K562 (cell line): ENCODE results near the gene FAM184B. TPM values are rescaled to one million over a fixed set of nuclear protein-coding genes. Genes with fewer than 3 reads are reported as not detected.

Experiments
- ATAC-seq: fragments of 200-7000 bp; cut with Tn5 transposase; 3 replicates; pipeline ENCODE4 v1.9.1; 2020; ENCODE audit warnings: moderate library complexity
- BruUV-seq: library from RNA; stranded (reverse); fragments of 400-500 nt; replicated peaks from 2 replicates; lab custom pipeline; 2021; lab: Mats Ljungman, UMichigan
- CTCF ChIA-PET: fragments of 300-600 bp; formaldehyde crosslinking; extraction: SDS; loops from one replicate; lab custom pipeline; 2021; ENCODE audit warnings: low intra/inter-chr PET ratio; lab: Yijun Ruan, JAX
- POLR2A ChIA-PET: fragments of 300-600, 350-650 bp; sonication (Branson Sonifier 250); formaldehyde crosslinking; extraction: SDS; loops from one replicate; lab custom pipeline; 2021; ENCODE audit warnings: antibody characterized with exemption, inconsistent platforms; lab: Yijun Ruan, JAX
- DNase-seq, 4 experiments: peaks; one replicate each; pipeline versions ENCODE4 v3.0.0 to v3.0.0-alpha.2; 2011 to 2018; ENCODE audit warnings: low spot score in 3 of 4, mixed read lengths in 3 of 4; ENCODE audit errors: extremely low read depth in 1 of 4
- FAIRE-seq: peaks from 2 replicates; lab custom pipeline; 2011; peaks lifted over from hg19 to GRCh38; lab: Jason Lieb, UNC
- H2AFZ ChIP-seq: 2 replicates; pipeline ENCODE4 v1.6.0; 2011; ENCODE audit warnings: low read depth, low read length, control low read depth, inconsistent platforms
- H3K27ac ChIP-seq: fragments of 200-600 bp; 3 replicates; pipeline ENCODE4 v1.8.0; 2011; ENCODE audit warnings: low read depth, mild to moderate bottlenecking, control low read depth, inconsistent platforms, low read length, moderate library complexity, mixed read lengths; ENCODE audit errors: extremely low read depth
- H3K27me3 ChIP-seq, 2 experiments: fragments of 300-600 bp in 1 of 2; 2 replicates in 1 of 2; 3 replicates in 1 of 2; pipeline versions ENCODE4 v1.6.0 to v1.8.0; 2011; ENCODE audit warnings: inconsistent platforms in 2 of 2, low read length in 2 of 2, mild to moderate bottlenecking in 1 of 2, mixed read lengths in 1 of 2, moderate library complexity in 1 of 2; ENCODE audit not compliant: control insufficient read depth in 2 of 2, insufficient read depth in 2 of 2
- H3K36me3 ChIP-seq: fragments of 300-600 bp; 3 replicates; pipeline ENCODE4 v1.8.0; 2011; ENCODE audit warnings: mild to moderate bottlenecking, low read length, inconsistent platforms; ENCODE audit not compliant: control insufficient read depth, insufficient read depth
- H3K4me1 ChIP-seq, 2 experiments: fragments of 200-600 bp in 1 of 2; replicated peaks in 1 of 2; 2 replicates in 1 of 2; 3 replicates in 1 of 2; pipeline versions ENCODE4 v1.5.1 to v1.8.0; 2011; ENCODE audit warnings: inconsistent platforms in 2 of 2, low read length in 2 of 2, mild to moderate bottlenecking in 1 of 2, mixed read lengths in 1 of 2, moderate library complexity in 1 of 2; ENCODE audit not compliant: control insufficient read depth in 2 of 2, insufficient read depth in 2 of 2
- H3K4me2 ChIP-seq: 2 replicates; pipeline ENCODE4 v1.6.1; 2011; ENCODE audit warnings: low read length, control low read depth, inconsistent platforms, mixed read lengths; ENCODE audit not compliant: insufficient read depth
- H3K4me3 ChIP-seq: fragments of 200-600 bp; sonication (generic), shearing (Covaris generic); 2 replicates; pipeline ENCODE4 v1.5.1; 2016; ENCODE audit warnings: control low read depth, inconsistent platforms
- H3K79me2 ChIP-seq: fragments of 200-600 bp; 3 replicates; pipeline ENCODE4 v1.8.0; 2011; ENCODE audit warnings: low read length, inconsistent platforms; ENCODE audit not compliant: control insufficient read depth, insufficient read depth
- H3K9ac ChIP-seq, 2 experiments: 2 replicates each; pipeline versions ENCODE4 v1.6.0 to v1.6.1; 2011; ENCODE audit warnings: low read depth in 2 of 2, low read length in 2 of 2, control low read depth in 1 of 2, inconsistent platforms in 1 of 2, mild to moderate bottlenecking in 1 of 2, mixed read lengths in 1 of 2; ENCODE audit not compliant: insufficient read depth in 1 of 2
- H3K9me1 ChIP-seq: one replicate; pipeline ENCODE4 v1.6.0; 2011; ENCODE audit warnings: inconsistent platforms, mild to moderate bottlenecking, low read length, moderate library complexity; ENCODE audit not compliant: control insufficient read depth, insufficient read depth
- H3K9me3 ChIP-seq: replicated peaks from 2 replicates; pipeline ENCODE4 v1.5.1; 2011; ENCODE audit warnings: low read depth, low read length, inconsistent platforms; ENCODE audit not compliant: control insufficient read depth, insufficient read depth
- H4K20me1 ChIP-seq: replicated peaks from 2 replicates; pipeline ENCODE4 v1.6.1; 2011; ENCODE audit warnings: low read length, inconsistent platforms, mixed read lengths; ENCODE audit not compliant: control insufficient read depth, insufficient read depth
- ELF2 ChIP-seq: fragments of 250-450 bp; sonication (Bioruptor Pico); IDR thresholded peaks from 2 replicates; pipeline ENCODE4 v1.5.0; 2021; ENCODE audit warnings: mild to moderate bottlenecking
- FOXM1 ChIP-seq, 2 experiments: fragments of 450-650 bp in 1 of 2; sonication (generic) in 1 of 2; formaldehyde crosslinking in 1 of 2; IDR thresholded peaks; 2 replicates each; pipeline versions ENCODE4 v1.6.1 to v1.9.0; 2017 to 2022; ENCODE audit warnings: low read depth in 2 of 2, mild to moderate bottlenecking in 2 of 2, missing genetic modification reagents in 1 of 2, moderate library complexity in 1 of 2
- GABPB2 ChIP-seq: fragments of 250-450 bp; sonication (Bioruptor Pico); conservative IDR thresholded peaks from 2 replicates; pipeline ENCODE4 v1.5.1; 2021; ENCODE audit warnings: mild to moderate bottlenecking
- KLF16 ChIP-seq: IDR thresholded peaks from 2 replicates; pipeline ENCODE4 v1.6.1; 2016; ENCODE audit warnings: antibody characterized with exemption
- NFXL1 ChIP-seq: fragments of 450-650 bp; formaldehyde crosslinking; IDR thresholded peaks from 2 replicates; pipeline ENCODE4 v1.4.0; 2021; ENCODE audit warnings: mild to moderate bottlenecking
- SPI1 ChIP-seq: IDR thresholded peaks from 2 replicates; pipeline ENCODE4 v1.6.1; 2011; ENCODE audit warnings: low read depth, low read length, control low read depth, borderline replicate concordance
- SREBF2 ChIP-seq: sonication (generic); formaldehyde crosslinking; IDR thresholded peaks from 2 replicates; pipeline ENCODE4 v1.4.0; 2020; ENCODE audit warnings: mild to moderate bottlenecking, missing genetic modification reagents
- U2AF2 ChIP-seq: fragments of 200-400 bp; formaldehyde crosslinking; optimal IDR thresholded peaks from 2 replicates; pipeline ENCODE3; 2017; ENCODE audit warnings: low read depth, mild to moderate bottlenecking, low read length
- WGBS: fragments of 100-300 bp; shearing (Covaris generic); methylation state at CpG from one replicate; pipeline ENCODE4 v1.1.6; 2016; ENCODE audit warnings: low coverage, mixed read lengths; ENCODE audit not compliant: insufficient coverage; ENCODE audit errors: missing lambda C conversion rate; 5-methylcytosine and 5-hydroxymethylcytosine counted together
- in situ Hi-C: fragments of 300-500 bp; cut with MboI; formaldehyde crosslinking; loops from 4 replicates; pipeline ENCODE4 v1.15.0; 2018; ENCODE audit warnings: inconsistent platforms, mixed read lengths
- intact Hi-C: fragments of 100-400 bp; cut with micrococcal nuclease; formaldehyde crosslinking; loops from 2 replicates; pipeline ENCODE4 v1.14.2; 2022
- polyA plus RNA-seq, 8 experiments: library from polyadenylated mRNA; depleted of rRNA in 4 of 8; stranded (reverse) in 5 of 8; unstranded in 3 of 8; fragments of >200 nt; fragmentation: Nextera tagmentation in 2 of 8; fragmentation: Illumina TruSeq in 1 of 8; extraction: Ambion mirVana in 2 of 8; extraction: Trizol in 1 of 8; gene quantifications; 2 replicates each; pipeline versions ENCODE4 v1.2.1 to v1.2.3, GENCODE V29; 2011 to 2014; ENCODE audit warnings: inconsistent platforms in 1 of 8, missing spikeins in 1 of 8
- total RNA-seq, 7 experiments: library from RNA; depleted of rRNA in 6 of 7; stranded (reverse); fragments of >200 nt in 6 of 7; fragmentation: Illumina TruSeq in 2 of 7; extraction: Trizol in 2 of 7; gene quantifications; 2 replicates each; pipeline versions ENCODE4 v1.2.1 to v1.2.3, GENCODE V29; 2011 to 2021; ENCODE audit warnings: low replicate concordance in 1 of 7
- TF ChIP-seq, protein P1 (sequence below), 2 experiments: fragments of 200-800 bp in 1 of 2; sonication (Bioruptor generic) in 1 of 2; sonication (generic) in 1 of 2; formaldehyde crosslinking in 1 of 2; IDR thresholded peaks in 1 of 2; conservative IDR thresholded peaks in 1 of 2; 2 replicates each; pipeline versions ENCODE4 v1.5.0 to v1.6.1; 2016 to 2020; ENCODE audit warnings: missing compliant biosample characterization in 1 of 2, missing genetic modification characterization in 1 of 2, missing genetic modification reagents in 1 of 2

Gene FAM184B
- total and polyA plus RNA-seq, 9 of the 15 experiments (the other 6 are each of a cell fraction or from before 2014, with no cell fraction given): not detected

DNA sequence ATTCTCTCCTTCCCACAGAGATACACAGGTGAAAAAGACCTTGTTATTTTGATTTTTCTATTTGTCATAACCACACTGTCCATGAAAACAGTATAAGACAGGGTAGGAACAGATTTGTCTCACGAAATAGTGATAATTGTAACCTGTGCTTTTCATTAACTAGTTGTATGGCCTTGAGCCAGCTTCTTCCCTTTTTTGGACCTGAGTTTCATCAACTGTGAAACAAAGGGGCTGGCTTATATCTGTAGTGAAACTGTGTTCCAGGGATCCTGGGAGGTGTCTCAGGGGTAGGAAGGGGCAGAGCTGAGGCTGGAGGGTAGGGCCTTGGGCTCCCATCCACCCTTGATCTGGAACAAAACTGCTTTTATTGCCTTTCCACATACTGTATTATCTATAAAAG, 116.1 kb downstream of the FAM184B start (continued):
- TF ChIP-seq, protein P1, sequence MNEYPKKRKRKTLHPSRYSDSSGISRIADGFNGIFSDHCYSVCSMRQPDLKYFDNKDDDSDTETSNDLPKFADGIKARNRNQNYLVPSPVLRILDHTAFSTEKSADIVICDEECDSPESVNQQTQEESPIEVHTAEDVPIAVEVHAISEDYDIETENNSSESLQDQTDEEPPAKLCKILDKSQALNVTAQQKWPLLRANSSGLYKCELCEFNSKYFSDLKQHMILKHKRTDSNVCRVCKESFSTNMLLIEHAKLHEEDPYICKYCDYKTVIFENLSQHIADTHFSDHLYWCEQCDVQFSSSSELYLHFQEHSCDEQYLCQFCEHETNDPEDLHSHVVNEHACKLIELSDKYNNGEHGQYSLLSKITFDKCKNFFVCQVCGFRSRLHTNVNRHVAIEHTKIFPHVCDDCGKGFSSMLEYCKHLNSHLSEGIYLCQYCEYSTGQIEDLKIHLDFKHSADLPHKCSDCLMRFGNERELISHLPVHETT (CRISPR knock-in tag; conservative IDR thresholded peaks at IDR 0.05 in 1 of 2, IDR thresholded peaks at IDR 0.05 in 1 of 2): no peak
- TF ChIP-seq KLF16: no peak
- no peak for TF ChIP-seq GABPB2
- TF ChIP-seq SREBF2 (CRISPR knock-in tag): no peak
- TF ChIP-seq, all 486 proteins: peak for 0

GRCh38 chr4:17664755-17665154, 116.7 kb downstream of the FAM184B start:
- ChIA-PET CTCF (no interaction called here), POLR2A (no interaction called here)
- ATAC-seq (peak; percentile 71), DNase-seq (peak in 1 of 4 experiments; percentile 16), FAIRE-seq (no peak)
- H3K9ac ChIP-seq: no peak overlapping the region
- H3K4me3 ChIP-seq: no peak overlapping the region
- H3K9me1 ChIP-seq: no peaks in the 10 kb centered on the region
- in situ Hi-C loops: loop anchor here (25.0 kb wide), 1 partner anchor 923 kb away; no protein-coding TSS in a partner anchor
- 15% methylated on average over 4 of the region's 4 CpGs for WGBS
- BruUV-seq: no TSS peak
- no peaks in the 10 kb centered on the region for H4K20me1 ChIP-seq
- no peak overlapping the region for H3K27ac ChIP-seq
- no peaks in the 10 kb centered on the region for H3K79me2 ChIP-seq
- no peaks in the 10 kb centered on the region for H3K36me3 ChIP-seq
- peaks cover 13 to 14% of the 10 kb centered on the region in 2 experiments; a peak in 4 of 5 replicates for H3K27me3 ChIP-seq
- H3K9me3 ChIP-seq: no peaks in the 10 kb centered on the region
- no peak overlapping the region for H2AFZ ChIP-seq
- H3K4me2 ChIP-seq: no peak overlapping the region
- peaks cover 0 to 14% of the 10 kb centered on the region in 2 experiments; a peak in 2 of 5 replicates for H3K4me1 ChIP-seq
- TF ChIP-seq FOXM1 (IDR thresholded peaks at IDR 0.05; ENCODE audit: low read depth): no peak
- no peak for TF ChIP-seq FOXM1 (CRISPR knock-in tag; IDR thresholded peaks at IDR 0.05; ENCODE audit: low read depth)
- TF ChIP-seq ELF2 (CRISPR knock-in tag): no peak
- peak; percentile 27; the same call in 1 of the 2 replicates for TF ChIP-seq SPI1
- no peak for TF ChIP-seq NFXL1 (CRISPR knock-in tag)
- no peak for TF ChIP-seq U2AF2
- intact Hi-C loops: no loop called here
